ENCODE results near the gene MPEG1. TPM values are rescaled to one million over a fixed set of nuclear protein-coding genes. Genes with fewer than 3 reads are reported as not detected.

Gene MPEG1
- total RNA-seq (not detected in 2 replicates), polyA plus RNA-seq (not detected in 2 replicates), polyA minus RNA-seq (ENCODE audit: low replicate concordance) (not detected in 2 replicates)
- not detected in 2 replicates for polyA plus RNA-seq (2012)

- TF ChIP-seq EZH2 (IDR thresholded peaks at IDR 0.05; ENCODE audit: low read length, missing control alignments) (no peak), CTCF (conservative IDR thresholded peaks at IDR 0.05 in 1 of 2, IDR thresholded peaks at IDR 0.05 in 1 of 2; ENCODE audit: low read depth in 1 of 2, low read length in 2 of 2) (no peak)
- no peak within 1 kb of the TSS for H3K27ac ChIP-seq (ENCODE audit: insufficient read depth, low read length)
Observed at GRCh38 chr11:59212744-59213631, at the start of gene MPEG1. Gene MPEG1, minus strand, starts transcription at chr11:59212927. Its CDS starts 62 bp downstream, at chr11:59212865.

GRCh38 chr11:59262177-59262818 is 49.6 kb upstream of the MPEG1 start:
- no peak for DNase-seq (ENCODE audit: low read depth in 2 of 2)
- TF ChIP-seq CTCF (conservative IDR thresholded peaks at IDR 0.05 in 1 of 2, IDR thresholded peaks at IDR 0.05 in 1 of 2; ENCODE audit: low read depth in 1 of 2, low read length in 2 of 2) (no peak), EZH2 (IDR thresholded peaks at IDR 0.05; ENCODE audit: low read length, missing control alignments) (no peak)

More at GRCh38 chr11:59212744-59213631, at the start of gene MPEG1:
- H3K79me2 ChIP-seq (ENCODE audit: control insufficient read depth, insufficient read depth, low read length) = no peaks in the 10 kb centered on the region
- peaks cover 2% of the 10 kb centered on the region for H3K27me3 ChIP-seq (ENCODE audit: control insufficient read depth, insufficient read depth, low read length)
- H3K4me1 ChIP-seq (ENCODE audit: control insufficient read depth, extremely low read depth, insufficient read depth, low read length) = peaks cover 7% of the 10 kb centered on the region
- no peak within 1 kb of the TSS for H3K9ac ChIP-seq (ENCODE audit: insufficient read depth, low read length)
- H3K9me3 ChIP-seq (ENCODE audit: control insufficient read depth, insufficient read depth, low read depth, low read length) = no peaks in the 10 kb centered on the region
- H3K36me3 ChIP-seq (ENCODE audit: control insufficient read depth, insufficient read depth, low read length) = no peaks in the 10 kb centered on the region
- no peak within 1 kb of the TSS for H3K4me2 ChIP-seq (ENCODE audit: extremely low read depth, insufficient read depth, low read length)
- no peak within 1 kb of the TSS for H2AFZ ChIP-seq (ENCODE audit: low read length)
- H3K4me3 ChIP-seq (replicated peaks in 1 of 4; ENCODE audit: control extremely low read depth in 1 of 4, insufficient read depth in 1 of 4, low read depth in 3 of 4, low read length in 4 of 4) = no peak within 1 kb of the TSS
- no peak for DNase-seq (ENCODE audit: low read depth in 2 of 2)
- H4K20me1 ChIP-seq (ENCODE audit: control insufficient read depth, extremely low read depth, insufficient read depth, low read length) = no peaks in the 10 kb centered on the region

GRCh38 chr11:59261150-59261549 is 48.4 kb upstream of the MPEG1 start:
- Histone ChIP-seq H3K4me1 (ENCODE audit: control insufficient read depth, extremely low read depth, insufficient read depth, low read length) (no peaks in the 10 kb centered on the region), H3K36me3 (ENCODE audit: control insufficient read depth, insufficient read depth, low read length) (no peaks in the 10 kb centered on the region), H3K4me3 (replicated peaks in 1 of 4; ENCODE audit: control extremely low read depth in 1 of 4, insufficient read depth in 1 of 4, low read depth in 3 of 4, low read length in 4 of 4) (no peak overlapping the region), H3K79me2 (ENCODE audit: control insufficient read depth, insufficient read depth, low read length) (no peaks in the 10 kb centered on the region), H3K9me3 (ENCODE audit: control insufficient read depth, insufficient read depth, low read depth, low read length) (no peaks in the 10 kb centered on the region), H2AFZ (ENCODE audit: low read length) (no peak overlapping the region), H3K4me2 (ENCODE audit: extremely low read depth, insufficient read depth, low read length) (no peak overlapping the region), H3K9ac (ENCODE audit: insufficient read depth, low read length) (no peak overlapping the region), H3K27me3 (ENCODE audit: control insufficient read depth, insufficient read depth, low read length) (no peaks in the 10 kb centered on the region), H3K27ac (ENCODE audit: insufficient read depth, low read length) (no peak overlapping the region), H4K20me1 (ENCODE audit: control insufficient read depth, extremely low read depth, insufficient read depth, low read length) (no peaks in the 10 kb centered on the region)
- no peak for DNase-seq (ENCODE audit: low read depth in 2 of 2)
- no peak for TF ChIP-seq CTCF (conservative IDR thresholded peaks at IDR 0.05 in 1 of 2, IDR thresholded peaks at IDR 0.05 in 1 of 2; ENCODE audit: low read depth in 1 of 2, low read length in 2 of 2)
- TF ChIP-seq EZH2 (IDR thresholded peaks at IDR 0.05; ENCODE audit: low read length, missing control alignments) = no peak

More at GRCh38 chr11:59262177-59262818, 49.6 kb upstream of the MPEG1 start:
- no peak overlapping the region for H2AFZ ChIP-seq (ENCODE audit: low read length)
- no peaks in the 10 kb centered on the region for H4K20me1 ChIP-seq (ENCODE audit: control insufficient read depth, extremely low read depth, insufficient read depth, low read length)
- H3K79me2 ChIP-seq (ENCODE audit: control insufficient read depth, insufficient read depth, low read length) = no peaks in the 10 kb centered on the region
- H3K36me3 ChIP-seq (ENCODE audit: control insufficient read depth, insufficient read depth, low read length) = no peaks in the 10 kb centered on the region
- H3K9me3 ChIP-seq (ENCODE audit: control insufficient read depth, insufficient read depth, low read depth, low read length) = no peaks in the 10 kb centered on the region
- H3K9ac ChIP-seq (ENCODE audit: insufficient read depth, low read length) = no peak overlapping the region
- no peak overlapping the region for H3K27ac ChIP-seq (ENCODE audit: insufficient read depth, low read length)
- no peaks in the 10 kb centered on the region for H3K27me3 ChIP-seq (ENCODE audit: control insufficient read depth, insufficient read depth, low read length)
- no peak overlapping the region for H3K4me2 ChIP-seq (ENCODE audit: extremely low read depth, insufficient read depth, low read length)
- H3K4me3 ChIP-seq (replicated peaks in 1 of 4; ENCODE audit: control extremely low read depth in 1 of 4, insufficient read depth in 1 of 4, low read depth in 3 of 4, low read length in 4 of 4) = no peak overlapping the region
- no peaks in the 10 kb centered on the region for H3K4me1 ChIP-seq (ENCODE audit: control insufficient read depth, extremely low read depth, insufficient read depth, low read length)

Data from fibroblast of lung (primary cell).